ENCODE data around the gene DSG4. TPM values are rescaled to one million over a fixed set of nuclear protein-coding genes. Genes with fewer than 3 reads are reported as not detected.

Gene DSG4
- total and polyA plus RNA-seq, 4 donors, result under 0.01 TPM; not detected in 3

GRCh38 chr18:31426871-31427406, 50.4 kb downstream of the DSG4 start:
- no peak for DNase-seq (ENCODE audit: low spot score)
- H3K4me1 ChIP-seq (ENCODE audit: control insufficient read depth in 4 of 4, insufficient read depth in 4 of 4, low read length in 3 of 4), result no peaks in the 10 kb centered on the region
- no peaks in the 10 kb centered on the region for H3K27me3 ChIP-seq (ENCODE audit: control insufficient read depth in 4 of 4, insufficient read depth in 4 of 4, low read length in 3 of 4)
- WGBS, result 83% methylated on average over 5 of the region's 5 CpGs
- H3K4me3 ChIP-seq (ENCODE audit: low read depth in 1 of 3, low read length in 3 of 3), result no peak overlapping the region
- H3K9me3 ChIP-seq (ENCODE audit: control insufficient read depth in 4 of 4, low read length in 3 of 4), result no peaks in the 10 kb centered on the region
- H3K36me3 ChIP-seq (ENCODE audit: control insufficient read depth in 4 of 4, insufficient read depth in 3 of 4, low read depth in 1 of 4, low read length in 3 of 4), result no peaks in the 10 kb centered on the region
- no peak for TF ChIP-seq REST (IDR thresholded peaks at IDR 0.05)
- no peak for TF ChIP-seq MAX (IDR thresholded peaks at IDR 0.05)
- TF ChIP-seq HNF4A (conservative IDR thresholded peaks at IDR 0.05), result no peak
- TF ChIP-seq RXRA (IDR thresholded peaks at IDR 0.05), result no peak
- TF ChIP-seq FOXA2 (IDR thresholded peaks at IDR 0.05), result no peak
- no peak for TF ChIP-seq TAF1 (conservative IDR thresholded peaks at IDR 0.05)
- no peak for TF ChIP-seq EGR1 (IDR thresholded peaks at IDR 0.05; ENCODE audit: low read depth in 2 of 2)
- no peak for TF ChIP-seq RAD21 (IDR thresholded peaks at IDR 0.05)
- TF ChIP-seq YY1 (IDR thresholded peaks at IDR 0.05), result no peak
- no peak for TF ChIP-seq GABPA (IDR thresholded peaks at IDR 0.05 in 1 of 2, conservative IDR thresholded peaks at IDR 0.05 in 1 of 2)
- TF ChIP-seq CTCF (IDR thresholded peaks at IDR 0.05; ENCODE audit: low read depth, low read length, missing input control), result no peak
- no peak for TF ChIP-seq ATF3 (IDR thresholded peaks at IDR 0.05)
- no peak for TF ChIP-seq NR2F2 (IDR thresholded peaks at IDR 0.05)
- no peak for TF ChIP-seq SP1 (IDR thresholded peaks at IDR 0.05)
- TF ChIP-seq FOXA1 (IDR thresholded peaks at IDR 0.05), result no peak
- no peak for TF ChIP-seq JUND (IDR thresholded peaks at IDR 0.05)
- no peak for TF ChIP-seq ZBTB33 (IDR thresholded peaks at IDR 0.05)
- no peak for TF ChIP-seq HNF4G (IDR thresholded peaks at IDR 0.05)
- no peak overlapping the region for H3K27ac ChIP-seq (ENCODE audit: low read depth in 1 of 2, low read length in 2 of 2)
- no peak overlapping the region for H3K9ac ChIP-seq (ENCODE audit: low read depth in 1 of 2, low read length in 2 of 2)
